IPS DF 4.7 (cell line): Measurements from ENCODE around the gene DLG5.
"Not testable (repeated sequence)": the region's sequence is repeated elsewhere in the genome, so short reads cannot be mapped to it uniquely, and the experiment has no call there.

Source experiments
- DNase-seq: peaks from one replicate; pipeline ENCODE4 v3.0.0-alpha.2; 2013; ENCODE audit warnings: low spot score; ENCODE audit errors: extremely low read depth

DLG5 gene

GRCh38 chr10:77795426-77796055, 131.0 kb downstream of the DLG5 start:
- no peak for DNase-seq

GRCh38 chr10:77794256-77795142, 132.1 kb downstream of the DLG5 start:
- no peak for DNase-seq

GRCh38 chr10:77793831-77794230, 132.7 kb downstream of the DLG5 start:
- DNase-seq: no peak

GRCh38 chr10:77792155-77792554, 134.4 kb downstream of the DLG5 start:
- no peak for DNase-seq

GRCh38 chr10:77791506-77791905, 135.0 kb downstream of the DLG5 start:
- DNase-seq: no peak

- DNase-seq: no peak
Measured at GRCh38 chr10:77789861-77790260, 136.7 kb downstream of the DLG5 start.

GRCh38 chr10:77789016-77789415, 137.5 kb downstream of the DLG5 start:
- no peak for DNase-seq

- no peak for DNase-seq
Measured at GRCh38 chr10:77788496-77789010, 138.0 kb downstream of the DLG5 start.

- no peak for DNase-seq
Measured at GRCh38 chr10:77787440-77787839, 139.1 kb downstream of the DLG5 start.

GRCh38 chr10:77784856-77785255, 141.7 kb downstream of the DLG5 start:
- no peak for DNase-seq

GRCh38 chr10:77782328-77783061, 144.1 kb downstream of the DLG5 start:
- DNase-seq: no peak

- no peak for DNase-seq
Measured at GRCh38 chr10:77781451-77782327, 144.9 kb downstream of the DLG5 start.

- DNase-seq: no peak
Measured at GRCh38 chr10:77780180-77780579, 146.4 kb downstream of the DLG5 start.

- DNase-seq: no peak
Measured at GRCh38 chr10:77776487-77776886, 150.1 kb downstream of the DLG5 start.

GRCh38 chr10:77774940-77775391, 151.6 kb downstream of the DLG5 start:
- DNase-seq: no peak

GRCh38 chr10:77773631-77774426, 152.7 kb downstream of the DLG5 start:
- no peak for DNase-seq

- DNase-seq: not testable (repeated sequence)
Measured at GRCh38 chr10:77772852-77773600, 153.5 kb downstream of the DLG5 start.

GRCh38 chr10:77771851-77772250, 154.7 kb downstream of the DLG5 start:
- DNase-seq: no peak

GRCh38 chr10:77771450-77771849, 155.1 kb downstream of the DLG5 start:
- DNase-seq: no peak
